IMR-90 (cell line): ENCODE measurements around the gene MYBPHL. TPM values are rescaled to one million over a fixed set of nuclear protein-coding genes. Genes with fewer than 3 reads are reported as not detected.
A peak's percentile ranks its signal among the peaks of the same experiment; 100 is the strongest.

Experiments used
- ATAC-seq: fragments of 200-7000 bp; cut with Tn5 transposase; 2 replicates; pipeline ENCODE4 v1.9.1; 2020; ENCODE audit warnings: low read depth, mild to moderate bottlenecking, moderate library complexity
- BruUV-seq: library from RNA; stranded (reverse); fragments of 400-500 nt; replicated peaks from 2 replicates; lab custom pipeline; 2021; lab: Mats Ljungman, UMichigan
- CTCF ChIA-PET: fragments of 300-600 bp; formaldehyde crosslinking; extraction: SDS; loops from one replicate; lab custom pipeline; 2021; ENCODE audit warnings: antibody characterized with exemption; lab: Yijun Ruan, JAX
- POLR2A ChIA-PET: fragments of 300-600 bp; sonication (Branson Sonifier 250); formaldehyde crosslinking; loops from one replicate; lab custom pipeline; 2022; ENCODE audit warnings: antibody characterized with exemption; ENCODE audit not compliant: unreplicated experiment; lab: Charles Lee
- DNase-seq: peaks from one replicate; pipeline ENCODE4 v3.0.0; 2013
- H2AFZ ChIP-seq: replicated peaks from 2 replicates; pipeline ENCODE3; 2013; ENCODE audit warnings: low read length, mild to moderate bottlenecking; ENCODE audit not compliant: poor library complexity
- H2AK5ac ChIP-seq: 2 replicates; pipeline ENCODE4 v1.6.1; 2013; ENCODE audit warnings: low read depth, low read length, inconsistent platforms
- H2AK9ac ChIP-seq: replicated peaks from 2 replicates; pipeline ENCODE3; 2013; ENCODE audit warnings: mild to moderate bottlenecking, low read depth, low read length, moderate library complexity; ENCODE audit not compliant: poor library complexity
- H2BK120ac ChIP-seq: 2 replicates; pipeline ENCODE4 v1.6.1; 2013; ENCODE audit warnings: low read depth, low read length, inconsistent platforms
- H2BK15ac ChIP-seq: 3 replicates; pipeline ENCODE4 v1.6.1; 2013; ENCODE audit warnings: low read depth, low read length, inconsistent platforms
- H2BK20ac ChIP-seq: 2 replicates; pipeline ENCODE4 v1.6.1; 2013; ENCODE audit warnings: low read depth, mild to moderate bottlenecking, inconsistent platforms, low read length, moderate library complexity
- H2BK5ac ChIP-seq: 2 replicates; pipeline ENCODE4 v1.6.1; 2013; ENCODE audit warnings: mild to moderate bottlenecking, low read depth, low read length, inconsistent platforms; ENCODE audit not compliant: poor library complexity, severe bottlenecking
- H3K14ac ChIP-seq: replicated peaks from 2 replicates; pipeline ENCODE4 v1.6.1; 2013; ENCODE audit warnings: low read depth, low read length, inconsistent platforms
- H3K18ac ChIP-seq: 2 replicates; pipeline ENCODE4 v1.6.1; 2013; ENCODE audit warnings: low read depth, low read length, control low read depth
- H3K23ac ChIP-seq: 2 replicates; pipeline ENCODE4 v1.6.1; 2013; ENCODE audit warnings: low read depth, low read length, inconsistent platforms
- H3K27ac ChIP-seq: 2 replicates; pipeline ENCODE4 v1.5.1; 2013; ENCODE audit warnings: mild to moderate bottlenecking, control low read depth, low read length; ENCODE audit not compliant: insufficient read depth
- H3K27me3 ChIP-seq: 2 replicates; pipeline ENCODE4 v1.6.1; 2013; ENCODE audit warnings: low read length; ENCODE audit not compliant: control insufficient read depth, insufficient read depth
- H3K36me3 ChIP-seq: 2 replicates; pipeline ENCODE4 v1.6.1; 2013; ENCODE audit warnings: low read length, mixed read lengths; ENCODE audit not compliant: control insufficient read depth, insufficient read depth
- H3K4ac ChIP-seq: 2 replicates; pipeline ENCODE4 v1.6.1; 2013; ENCODE audit warnings: low read depth, low read length, inconsistent platforms
- H3K4me1 ChIP-seq: 2 replicates; pipeline ENCODE4 v1.6.1; 2013; ENCODE audit warnings: low read length, mixed read lengths; ENCODE audit not compliant: control insufficient read depth, insufficient read depth
- H3K4me2 ChIP-seq: 2 replicates; pipeline ENCODE4 v1.6.1; 2013; ENCODE audit warnings: low read depth, mild to moderate bottlenecking, control low read depth, low read length, moderate library complexity
- H3K4me3 ChIP-seq: 2 replicates; pipeline ENCODE4 v1.5.1; 2013; ENCODE audit warnings: low read depth, mild to moderate bottlenecking, control low read depth, low read length, moderate library complexity; ENCODE audit not compliant: insufficient read depth
- H3K56ac ChIP-seq: 2 replicates; pipeline ENCODE4 v1.6.1; 2013; ENCODE audit warnings: low read length, inconsistent platforms; ENCODE audit not compliant: insufficient read depth; ENCODE audit errors: extremely low read depth
- H3K79me1 ChIP-seq, 2 experiments: 2 replicates each; pipeline ENCODE4 v1.6.1; 2013; ENCODE audit warnings: low read length in 2 of 2, inconsistent platforms in 1 of 2, low read depth in 1 of 2
- H3K9ac ChIP-seq: 2 replicates; pipeline ENCODE4 v1.6.1; 2013; ENCODE audit warnings: low read depth, low read length, control low read depth
- H3K9me1 ChIP-seq: 2 replicates; pipeline ENCODE4 v1.6.1; 2013; ENCODE audit warnings: low read length, inconsistent platforms; ENCODE audit not compliant: insufficient read depth
- H3K9me3 ChIP-seq: 2 replicates; pipeline ENCODE4 v1.6.1; 2013; ENCODE audit warnings: low read length; ENCODE audit not compliant: control insufficient read depth, insufficient read depth
- H4K20me1 ChIP-seq: 2 replicates; pipeline ENCODE4 v1.6.1; 2013; ENCODE audit warnings: low read length, inconsistent platforms; ENCODE audit not compliant: insufficient read depth
- H4K5ac ChIP-seq: 2 replicates; pipeline ENCODE4 v1.6.1; 2013; ENCODE audit warnings: mild to moderate bottlenecking, low read depth, low read length, control low read depth
- H4K8ac ChIP-seq, 2 experiments: 2 replicates each; pipeline ENCODE4 v1.6.1; 2013; ENCODE audit warnings: low read depth in 2 of 2, low read length in 2 of 2, control low read depth in 1 of 2, inconsistent platforms in 1 of 2
- H4K91ac ChIP-seq: 2 replicates; pipeline ENCODE4 v1.6.1; 2013; ENCODE audit warnings: low read depth, low read length, inconsistent platforms; ENCODE audit not compliant: insufficient read depth
- CEBPB ChIP-seq: IDR thresholded peaks from 2 replicates; pipeline ENCODE4 v1.6.1; 2012; ENCODE audit warnings: low read depth, low read length, improper control_type of control experiment
- FOS ChIP-seq: fragments of 150-350 bp; IDR thresholded peaks from 2 replicates; pipeline ENCODE4 v1.6.1; 2016; ENCODE audit warnings: low read depth, low read length
- WGBS, 2 experiments: methylation state at CpG; one replicate each; pipeline versions ENCODE4 v1.1.5 to v1.1.7; 2013; ENCODE audit warnings: missing lambda C conversion rate in 2 of 2; ENCODE audit not compliant: insufficient read length in 1 of 2; ENCODE audit errors: extremely low coverage in 2 of 2; 5-methylcytosine and 5-hydroxymethylcytosine counted together
- dilution Hi-C: fragments of 300-500 bp; cut with HindIII; formaldehyde crosslinking; loops from one replicate; pipeline ENCODE4 v1.14.3; 2018; ENCODE audit warnings: low sequenced_read_pairs; ENCODE audit not compliant: unreplicated experiment
- in situ Hi-C: fragments of 300-500 bp; cut with MboI; formaldehyde crosslinking; loops from 3 replicates; pipeline ENCODE4 v1.14.3; 2019; ENCODE audit warnings: low sequenced_read_pairs, inconsistent platforms, mixed read lengths
- intact Hi-C: fragments of 100-400 bp; cut with micrococcal nuclease; formaldehyde crosslinking; loops from 2 replicates; pipeline ENCODE4 v1.10.0; 2022
- polyA plus RNA-seq, 3 experiments: library from polyadenylated mRNA; depleted of rRNA; stranded (reverse); fragments of >200 nt; gene quantifications; 2 replicates each; pipeline ENCODE4 v1.2.3, GENCODE V29; 2012; ENCODE audit warnings: low replicate concordance in 1 of 3
- total RNA-seq: library from RNA; depleted of rRNA; stranded (reverse); fragments of >200 nt; gene quantifications from 2 replicates; pipeline ENCODE4 v1.2.3, GENCODE V29; 2012
- TF ChIP-seq, protein P1 (sequence below): conservative IDR thresholded peaks from 2 replicates; pipeline ENCODE4 v1.5.1; 2012; ENCODE audit warnings: mild to moderate bottlenecking, low read depth, low read length, improper control_type of control experiment
- TF ChIP-seq, protein P2 (sequence below): fragments of 150-350 bp; IDR thresholded peaks from 2 replicates; pipeline ENCODE4 v1.6.1; 2016; ENCODE audit warnings: low read depth, mild to moderate bottlenecking, low read length, moderate library complexity, borderline replicate concordance

Gene MYBPHL
- total and polyA plus RNA-seq, 2 of the 4 experiments (the other 2 are of a cell fraction): 0.07 TPM; not detected in 1

DNA sequence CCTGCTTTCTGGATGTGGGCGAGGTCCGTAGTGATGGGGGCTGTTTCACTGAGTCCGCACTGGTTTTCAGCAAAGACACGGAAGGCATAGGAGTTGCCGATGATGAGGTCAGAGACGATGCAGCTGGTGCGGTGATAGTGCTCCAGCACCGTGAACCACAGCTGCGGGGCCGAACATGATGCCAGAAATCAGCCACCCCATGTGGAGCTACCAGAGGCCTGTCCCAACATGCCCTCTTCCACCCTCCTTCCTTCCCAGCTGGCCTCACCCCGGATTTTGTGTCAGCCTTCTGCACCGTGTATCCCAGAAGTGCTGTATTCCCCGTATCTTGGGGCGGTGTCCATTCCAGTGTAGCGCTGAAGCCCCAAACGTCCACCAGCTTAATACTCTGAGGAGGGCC, 10.0 kb downstream of the MYBPHL start:
- peak overlapping the region; percentile 97; the same call in 1 of the 2 replicates for H2BK120ac ChIP-seq
- H3K36me3 ChIP-seq: no peaks in the 10 kb centered on the region
- peak overlapping the region; percentile 59 for H3K4ac ChIP-seq
- TF ChIP-seq, protein P1, sequence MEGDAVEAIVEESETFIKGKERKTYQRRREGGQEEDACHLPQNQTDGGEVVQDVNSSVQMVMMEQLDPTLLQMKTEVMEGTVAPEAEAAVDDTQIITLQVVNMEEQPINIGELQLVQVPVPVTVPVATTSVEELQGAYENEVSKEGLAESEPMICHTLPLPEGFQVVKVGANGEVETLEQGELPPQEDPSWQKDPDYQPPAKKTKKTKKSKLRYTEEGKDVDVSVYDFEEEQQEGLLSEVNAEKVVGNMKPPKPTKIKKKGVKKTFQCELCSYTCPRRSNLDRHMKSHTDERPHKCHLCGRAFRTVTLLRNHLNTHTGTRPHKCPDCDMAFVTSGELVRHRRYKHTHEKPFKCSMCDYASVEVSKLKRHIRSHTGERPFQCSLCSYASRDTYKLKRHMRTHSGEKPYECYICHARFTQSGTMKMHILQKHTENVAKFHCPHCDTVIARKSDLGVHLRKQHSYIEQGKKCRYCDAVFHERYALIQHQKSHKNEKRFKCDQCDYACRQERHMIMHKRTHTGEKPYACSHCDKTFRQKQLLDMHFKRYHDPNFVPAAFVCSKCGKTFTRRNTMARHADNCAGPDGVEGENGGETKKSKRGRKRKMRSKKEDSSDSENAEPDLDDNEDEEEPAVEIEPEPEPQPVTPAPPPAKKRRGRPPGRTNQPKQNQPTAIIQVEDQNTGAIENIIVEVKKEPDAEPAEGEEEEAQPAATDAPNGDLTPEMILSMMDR: no peak
- TF ChIP-seq FOS (no peak), CEBPB (no peak)
- TF ChIP-seq, protein P2, sequence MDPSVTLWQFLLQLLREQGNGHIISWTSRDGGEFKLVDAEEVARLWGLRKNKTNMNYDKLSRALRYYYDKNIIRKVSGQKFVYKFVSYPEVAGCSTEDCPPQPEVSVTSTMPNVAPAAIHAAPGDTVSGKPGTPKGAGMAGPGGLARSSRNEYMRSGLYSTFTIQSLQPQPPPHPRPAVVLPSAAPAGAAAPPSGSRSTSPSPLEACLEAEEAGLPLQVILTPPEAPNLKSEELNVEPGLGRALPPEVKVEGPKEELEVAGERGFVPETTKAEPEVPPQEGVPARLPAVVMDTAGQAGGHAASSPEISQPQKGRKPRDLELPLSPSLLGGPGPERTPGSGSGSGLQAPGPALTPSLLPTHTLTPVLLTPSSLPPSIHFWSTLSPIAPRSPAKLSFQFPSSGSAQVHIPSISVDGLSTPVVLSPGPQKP: no peak
- no peak overlapping the region for H3K9ac ChIP-seq
- H2BK20ac ChIP-seq: peak overlapping the region; percentile 42
- dilution Hi-C loops (no loop called here), intact Hi-C loops (loop anchor here (5.0 kb wide), 1 partner anchor 101 kb away; the partner anchor contains the start of gene SORT1), in situ Hi-C loops (no loop called here)
- H3K23ac ChIP-seq: no peak overlapping the region
- H2BK15ac ChIP-seq: peak overlapping the region; percentile 56; the same call in 2 of the 3 replicates
- H4K20me1 ChIP-seq: peaks cover 4% of the 10 kb centered on the region; the same call in 1 of the 2 replicates
- H4K5ac ChIP-seq: no peak overlapping the region
- peaks cover 45% of the 10 kb centered on the region for H3K9me1 ChIP-seq
- DNase-seq (no peak), ATAC-seq (no peak)
- peak overlapping the region; percentile 58 for H2AK9ac ChIP-seq
- no peak overlapping the region for H3K56ac ChIP-seq
- peak overlapping the region; percentile 94 for H2AK5ac ChIP-seq
- no peak overlapping the region for H3K4me2 ChIP-seq
- H2AFZ ChIP-seq: peak overlapping the region; percentile 67
- H3K27me3 ChIP-seq: no peaks in the 10 kb centered on the region
- 92% methylated on average over 12 of the region's 16 CpGs; no CpG with 5 or more reads in 1 of the 2 experiments for WGBS, 2 experiments
- no peak overlapping the region; the same call in 1 of the 2 replicates for H3K27ac ChIP-seq
- H3K79me1 ChIP-seq: peaks cover 0 to 11% of the 10 kb centered on the region in 2 experiments; a peak in 1 of 4 replicates
- H3K4me1 ChIP-seq: peaks cover 26% of the 10 kb centered on the region
- peak overlapping the region; percentile 42; the same call in 1 of the 2 replicates for H3K14ac ChIP-seq
- peak overlapping the region in 1 of 2 experiments; percentile 13; a peak in 1 of 4 replicates for H4K8ac ChIP-seq
- CTCF ChIA-PET: no interaction called here
- no TSS peak for BruUV-seq
- POLR2A ChIA-PET: no interaction called here
- H3K18ac ChIP-seq: peak overlapping the region; percentile 14; the same call in 1 of the 2 replicates
- H3K9me3 ChIP-seq: no peaks in the 10 kb centered on the region
- peak overlapping the region; percentile 20; the same call in 1 of the 2 replicates for H4K91ac ChIP-seq
- H3K4me3 ChIP-seq: no peak overlapping the region
- peak overlapping the region; percentile 48 for H2BK5ac ChIP-seq
